Measurements from ENCODE around the gene HELQ. TPM values are rescaled to one million over a fixed set of nuclear protein-coding genes. Genes with fewer than 3 reads are reported as not detected.
A peak's percentile ranks its signal among the peaks of the same experiment; 100 is the strongest.

Gene HELQ
- total and polyA plus RNA-seq, 4 donors = 9.2 to 20.6 (median 14.2) TPM

- H3K27me3 ChIP-seq (ENCODE audit: control insufficient read depth, insufficient read depth, low read length) = no peaks in the 10 kb centered on the region
- no peak overlapping the region for H3K4me3 ChIP-seq (ENCODE audit: low read depth, low read length)
- H3K4me1 ChIP-seq (ENCODE audit: control insufficient read depth, insufficient read depth, low read length) = no peaks in the 10 kb centered on the region
- H3K9me3 ChIP-seq (ENCODE audit: control insufficient read depth, insufficient read depth, low read length) = no peaks in the 10 kb centered on the region
- peak in 1 of 6 donors; percentile 19 for DNase-seq (ENCODE audit: low read depth in 4 of 6, low spot score in 6 of 6)
- WGBS (ENCODE audit: insufficient coverage) = 37% methylated on average over 3 of the region's 7 CpGs
- no peak overlapping the region for H3K27ac ChIP-seq (ENCODE audit: low read depth, low read length)
- no peaks in the 10 kb centered on the region for H3K36me3 ChIP-seq (ENCODE audit: control insufficient read depth, insufficient read depth, low read length)
Observed at GRCh38 chr4:83361416-83362103, 94.1 kb downstream of the HELQ start.

- Histone ChIP-seq H3K4me1 (ENCODE audit: control insufficient read depth, insufficient read depth, low read length) (no peaks in the 10 kb centered on the region), H3K4me3 (ENCODE audit: low read depth, low read length) (no peak overlapping the region), H3K27me3 (ENCODE audit: control insufficient read depth, insufficient read depth, low read length) (no peaks in the 10 kb centered on the region), H3K36me3 (ENCODE audit: control insufficient read depth, insufficient read depth, low read length) (no peaks in the 10 kb centered on the region), H3K9me3 (ENCODE audit: control insufficient read depth, insufficient read depth, low read length) (no peaks in the 10 kb centered on the region), H3K27ac (ENCODE audit: low read depth, low read length) (no peak overlapping the region)
- peak in 2 of 6 donors; percentile 2 to 76 for DNase-seq (ENCODE audit: low read depth in 4 of 6, low spot score in 6 of 6)
- WGBS (ENCODE audit: insufficient coverage) = 82% methylated on average over 3 of the region's 4 CpGs
Observed at GRCh38 chr4:83360018-83360417, 95.6 kb downstream of the HELQ start.

GRCh38 chr4:83358410-83358809 lies 97.2 kb downstream of the HELQ start:
- no peak for DNase-seq (ENCODE audit: low read depth in 4 of 6, low spot score in 6 of 6)
- WGBS (ENCODE audit: insufficient coverage) = no CpG with 5 or more reads among the region's 1 CpG

More at GRCh38 chr4:83358410-83358809, 97.2 kb downstream of the HELQ start:
- H3K27me3 ChIP-seq (ENCODE audit: control insufficient read depth, insufficient read depth, low read length) = no peaks in the 10 kb centered on the region
- no peaks in the 10 kb centered on the region for H3K36me3 ChIP-seq (ENCODE audit: control insufficient read depth, insufficient read depth, low read length)
- no peaks in the 10 kb centered on the region for H3K4me1 ChIP-seq (ENCODE audit: control insufficient read depth, insufficient read depth, low read length)
- no peak overlapping the region for H3K27ac ChIP-seq (ENCODE audit: low read depth, low read length)
- H3K4me3 ChIP-seq (ENCODE audit: low read depth, low read length) = no peak overlapping the region
- H3K9me3 ChIP-seq (ENCODE audit: control insufficient read depth, insufficient read depth, low read length) = peaks cover 3% of the 10 kb centered on the region

Small RNA genes within 50 kb of the gene (small RNA-seq; reads per million reads assigned to genes)
- not detected for gene AC114781.5 (ENCODE audit: low replicate concordance)

Other genes with a start within 250 kb of the HELQ start
- gene COQ2, start 171.0 kb downstream of the HELQ start, total RNA-seq = 10 to 100 TPM; 14.1 to 18.8 TPM
- gene COQ2, start 171.0 kb downstream of the HELQ start, polyA plus RNA-seq (ENCODE audit: insufficient read length in 2 of 2) = 10 to 100 TPM; 19.7 to 25.2 TPM
- 1 to 10 TPM; 2.5 to 6.5 TPM for gene HPSE, start 121.0 kb downstream of the HELQ start, total RNA-seq
- gene HPSE, start 121.0 kb downstream of the HELQ start, polyA plus RNA-seq (ENCODE audit: insufficient read length in 2 of 2) = 1 to 10 TPM; 4.3 to 6.6 TPM
- gene MRPS18C, start 235 bp upstream of the HELQ start, total RNA-seq = 10 to 100 TPM; 30.1 to 45.4 TPM
- 10 to 100 TPM; 59.8 to 64.7 TPM for gene MRPS18C, start 235 bp upstream of the HELQ start, polyA plus RNA-seq (ENCODE audit: insufficient read length in 2 of 2)
- gene ABRAXAS1, start 29.3 kb upstream of the HELQ start, total RNA-seq = 10 to 100 TPM; 10.2 to 20.2 TPM
- 10 to 100 TPM; 10.0 to 10.3 TPM for gene ABRAXAS1, start 29.3 kb upstream of the HELQ start, polyA plus RNA-seq (ENCODE audit: insufficient read length in 2 of 2)
- gene GPAT3, start 80.3 kb upstream of the HELQ start, total RNA-seq = 1 to 10 TPM; 4.4 to 7.4 TPM
- gene GPAT3, start 80.3 kb upstream of the HELQ start, polyA plus RNA-seq (ENCODE audit: insufficient read length in 2 of 2) = 1 to 10 TPM; 3.4 to 3.6 TPM